HepG2 (cell line): ENCODE measurements around the gene PRKAG3. TPM values are rescaled to one million over a fixed set of nuclear protein-coding genes. Genes with fewer than 3 reads are reported as not detected.

Experiments
- ATAC-seq: fragments of 200-7000 bp; cut with Tn5 transposase; 3 replicates; pipeline ENCODE4 v1.9.1; 2020; ENCODE audit warnings: mild to moderate bottlenecking, moderate library complexity
- BruUV-seq: library from RNA; stranded (reverse); fragments of 400-500 nt; replicated peaks from 2 replicates; lab custom pipeline; 2021; lab: Mats Ljungman, UMichigan
- CTCF ChIA-PET: fragments of 300-600 bp; formaldehyde crosslinking; extraction: SDS; loops from one replicate; lab custom pipeline; 2021; ENCODE audit warnings: low total read pairs, inconsistent platforms, low intra/inter-chr PET ratio; lab: Yijun Ruan, JAX
- POLR2A ChIA-PET: fragments of 350-600 bp; sonication (Branson Sonifier 250); formaldehyde crosslinking; loops from one replicate; lab custom pipeline; 2020; ENCODE audit warnings: antibody characterized with exemption, inconsistent platforms; lab: Yijun Ruan, JAX
- DNase-seq: peaks from one replicate; pipeline ENCODE4 v3.0.0-alpha.2; 2015; ENCODE audit warnings: low spot score
- FAIRE-seq: peaks from 3 replicates; lab custom pipeline; 2011; peaks lifted over from hg19 to GRCh38; lab: Jason Lieb, UNC
- H2AFZ ChIP-seq: one replicate; pipeline ENCODE4 v1.6.1; 2011; ENCODE audit warnings: low read length, inconsistent platforms
- H3K27ac ChIP-seq: fragments of 300-600 bp; 3 replicates; pipeline ENCODE4 v1.8.0; 2011; ENCODE audit warnings: mixed run types, mild to moderate bottlenecking, mixed read lengths, low read length, inconsistent platforms; ENCODE audit not compliant: insufficient read depth; ENCODE audit errors: extremely low read length
- H3K27me3 ChIP-seq, 2 experiments: fragments of 200-600 bp in 1 of 2; 2 replicates in 1 of 2; 3 replicates in 1 of 2; pipeline versions ENCODE4 v1.6.0 to v1.8.0; 2011; ENCODE audit warnings: low read length in 2 of 2, mild to moderate bottlenecking in 2 of 2, moderate library complexity in 2 of 2, inconsistent platforms in 1 of 2; ENCODE audit not compliant: insufficient read depth in 2 of 2, control insufficient read depth in 1 of 2
- H3K36me3 ChIP-seq, 2 experiments: fragments of 200-600 bp in 1 of 2; replicated peaks in 1 of 2; 2 replicates in 1 of 2; 3 replicates in 1 of 2; pipeline versions ENCODE4 v1.5.1 to v1.8.0; 2011; ENCODE audit warnings: low read length in 2 of 2, inconsistent platforms in 1 of 2; ENCODE audit not compliant: insufficient read depth in 2 of 2, control insufficient read depth in 1 of 2
- H3K4me1 ChIP-seq: 2 replicates; pipeline ENCODE4 v1.5.1; 2012; ENCODE audit warnings: low read length, inconsistent platforms; ENCODE audit not compliant: insufficient read depth
- H3K4me2 ChIP-seq: 2 replicates; pipeline ENCODE4 v1.6.0; 2011; ENCODE audit warnings: low read depth, low read length, inconsistent platforms
- H3K4me3 ChIP-seq, 3 experiments: fragments of 200-600 bp in 1 of 3; sonication (generic), shearing (Covaris generic) in 1 of 3; replicated peaks in 1 of 3; 2 replicates each; pipeline ENCODE4 v1.5.1; 2011 to 2016; ENCODE audit warnings: low read length in 3 of 3, inconsistent platforms in 2 of 3, low read depth in 2 of 3, mild to moderate bottlenecking in 2 of 3, control low read depth in 1 of 3, mixed read lengths in 1 of 3; ENCODE audit not compliant: insufficient read depth in 1 of 3
- H3K79me2 ChIP-seq: one replicate; pipeline ENCODE4 v1.6.1; 2011; ENCODE audit warnings: low read length, inconsistent platforms; ENCODE audit not compliant: insufficient read depth
- H3K9ac ChIP-seq: 2 replicates; pipeline ENCODE4 v1.6.0; 2011; ENCODE audit warnings: mild to moderate bottlenecking, low read depth, low read length, inconsistent platforms; ENCODE audit not compliant: insufficient read depth
- H3K9me3 ChIP-seq: 2 replicates; pipeline ENCODE4 v1.5.1; 2012; ENCODE audit warnings: mild to moderate bottlenecking, low read length
- H4K20me1 ChIP-seq: 2 replicates; pipeline ENCODE4 v1.6.0; 2011; ENCODE audit warnings: inconsistent platforms, mild to moderate bottlenecking, low read length, moderate library complexity; ENCODE audit not compliant: insufficient read depth
- BORCS8-MEF2B ChIP-seq: sonication (generic); formaldehyde crosslinking; IDR thresholded peaks from 2 replicates; pipeline ENCODE4 v1.8.0; 2022; ENCODE audit warnings: mild to moderate bottlenecking, missing genetic modification reagents
- FOXM1 ChIP-seq: sonication (generic); formaldehyde crosslinking; IDR thresholded peaks from 2 replicates; pipeline ENCODE4 v1.5.0; 2020; ENCODE audit warnings: missing genetic modification reagents
- HMG20A ChIP-seq: IDR thresholded peaks from 2 replicates; pipeline ENCODE4 v1.6.1; 2016; ENCODE audit warnings: borderline replicate concordance
- MYNN ChIP-seq: sonication (generic); formaldehyde crosslinking; IDR thresholded peaks from 2 replicates; pipeline ENCODE4 v1.4.0; 2020; ENCODE audit warnings: mild to moderate bottlenecking, low read depth, missing genetic modification reagents
- NCOR1 ChIP-seq: fragments of 200-600 bp; sonication (generic); IDR thresholded peaks from 2 replicates; pipeline ENCODE4 v1.7.0; 2017; ENCODE audit warnings: antibody characterized with exemption, low read length, borderline replicate concordance
- PAF1 ChIP-seq: IDR thresholded peaks from 2 replicates; pipeline ENCODE4 v1.6.1; 2016; ENCODE audit warnings: missing genetic modification reagents, missing compliant biosample characterization
- PTBP1 ChIP-seq: fragments of 200-400 bp; formaldehyde crosslinking; IDR thresholded peaks from 2 replicates; pipeline ENCODE4 v1.6.1; 2018; ENCODE audit warnings: low read length, low read depth; ENCODE audit not compliant: poor library complexity, severe bottlenecking
- SMARCC2 ChIP-seq: fragments of 450-650 bp; IDR thresholded peaks from 2 replicates; pipeline ENCODE4 v1.6.1; 2017; ENCODE audit warnings: antibody characterized with exemption, mild to moderate bottlenecking
- STAT6 ChIP-seq: sonication (generic); formaldehyde crosslinking; IDR thresholded peaks from 2 replicates; pipeline ENCODE4 v1.4.0; 2020; ENCODE audit warnings: missing genetic modification reagents, mild to moderate bottlenecking, borderline replicate concordance
- TBL1XR1 ChIP-seq: fragments of 150-350 bp; IDR thresholded peaks from 2 replicates; pipeline ENCODE4 v1.6.1; 2014; ENCODE audit warnings: borderline replicate concordance, low read length; ENCODE audit not compliant: partially characterized antibody
- XBP1 ChIP-seq: sonication (generic); formaldehyde crosslinking; IDR thresholded peaks from 2 replicates; pipeline ENCODE4 v1.5.0; 2020; ENCODE audit warnings: missing genetic modification reagents
- ZFP36L2 ChIP-seq: sonication (generic); formaldehyde crosslinking; IDR thresholded peaks from 2 replicates; pipeline ENCODE4 v1.4.0; 2020; ENCODE audit warnings: missing genetic modification reagents
- ZNF331 ChIP-seq: sonication (generic); formaldehyde crosslinking; IDR thresholded peaks from 2 replicates; pipeline ENCODE4 v1.4.0; 2020; ENCODE audit warnings: missing genetic modification reagents
- ZNF776 ChIP-seq: sonication (generic); formaldehyde crosslinking; IDR thresholded peaks from 2 replicates; pipeline ENCODE4 v1.4.0; 2020; ENCODE audit warnings: mild to moderate bottlenecking, missing genetic modification reagents
- WGBS: methylation state at CpG from one replicate; pipeline ENCODE4 v1.1.6; 2017; ENCODE audit warnings: low lambda C conversion rate; 5-methylcytosine and 5-hydroxymethylcytosine counted together
- in situ Hi-C: cut with HindIII; loops from 2 replicates; pipeline ENCODE4 v1.10.0; 2017; ENCODE audit warnings: low pct_unique_long_range_greater_than_20kb; ENCODE audit not compliant: extremely low pct_ligation_motif_present
- intact Hi-C: fragments of 100-400 bp; cut with micrococcal nuclease; formaldehyde crosslinking; loops from one replicate; pipeline ENCODE4 v1.10.0; 2022; ENCODE audit not compliant: unreplicated experiment
- polyA plus RNA-seq, 8 experiments: library from polyadenylated mRNA; depleted of rRNA in 3 of 8; stranded (reverse) in 7 of 8; unstranded in 1 of 8; fragments of >200 nt; fragmentation: Illumina TruSeq in 4 of 8; extraction: Trizol in 4 of 8; gene quantifications; 2 replicates each; pipeline versions ENCODE4 v1.2.1 to v1.2.3, GENCODE V29; 2011 to 2016; ENCODE audit warnings: low read depth in 4 of 8, missing spikeins in 1 of 8, mixed read lengths in 1 of 8; ENCODE audit not compliant: insufficient read depth in 1 of 8
- total RNA-seq, 5 experiments: library from RNA; depleted of rRNA; stranded (reverse); fragments of >200 nt; fragmentation: Illumina TruSeq; extraction: Trizol; gene quantifications; 2 replicates each; pipeline ENCODE4 v1.2.3, GENCODE V29; 2016; ENCODE audit warnings: low read depth in 1 of 5
- TF ChIP-seq, protein P1 (sequence below): sonication (generic); formaldehyde crosslinking; IDR thresholded peaks from 2 replicates; pipeline ENCODE4 v1.5.1; 2020; ENCODE audit warnings: missing genetic modification reagents, mild to moderate bottlenecking, borderline replicate concordance
- TF ChIP-seq, protein P2 (sequence below): IDR thresholded peaks from 2 replicates; pipeline ENCODE4 v1.6.1; 2012; ENCODE audit warnings: low read depth, low read length, improper control_type of control experiment

PRKAG3 gene
- total and polyA plus RNA-seq, 2 of the 13 experiments (the other 11 are each of a cell fraction or from before 2014, with no cell fraction given) = not detected

- Histone ChIP-seq H3K4me3 (no peak overlapping the region), H3K9me3 (no peaks in the 10 kb centered on the region), H3K27ac (no peak overlapping the region), H3K4me2 (no peak overlapping the region), H2AFZ (no peak overlapping the region), H3K79me2 (no peaks in the 10 kb centered on the region), H4K20me1 (no peaks in the 10 kb centered on the region), H3K9ac (no peak overlapping the region), H3K4me1 (peaks cover 9% of the 10 kb centered on the region), H3K27me3 (no peaks in the 10 kb centered on the region), H3K36me3 (peaks cover 41 to 79% of the 10 kb centered on the region in 2 experiments)
- DNase-seq (no peak), FAIRE-seq (no peak), ATAC-seq (no peak)
- TF ChIP-seq STAT6 (no peak), FOXM1 (CRISPR knock-in tag) (no peak), ZNF776 (CRISPR knock-in tag) (no peak), ZFP36L2 (CRISPR knock-in tag) (no peak), MYNN (no peak), NCOR1 (no peak), HMG20A (no peak), TBL1XR1 (no peak), SMARCC2 (no peak), PTBP1 (no peak), PAF1 (no peak), BORCS8-MEF2B (CRISPR knock-in tag) (no peak), XBP1 (no peak), ZNF331 (no peak)
- TF ChIP-seq, protein P1, sequence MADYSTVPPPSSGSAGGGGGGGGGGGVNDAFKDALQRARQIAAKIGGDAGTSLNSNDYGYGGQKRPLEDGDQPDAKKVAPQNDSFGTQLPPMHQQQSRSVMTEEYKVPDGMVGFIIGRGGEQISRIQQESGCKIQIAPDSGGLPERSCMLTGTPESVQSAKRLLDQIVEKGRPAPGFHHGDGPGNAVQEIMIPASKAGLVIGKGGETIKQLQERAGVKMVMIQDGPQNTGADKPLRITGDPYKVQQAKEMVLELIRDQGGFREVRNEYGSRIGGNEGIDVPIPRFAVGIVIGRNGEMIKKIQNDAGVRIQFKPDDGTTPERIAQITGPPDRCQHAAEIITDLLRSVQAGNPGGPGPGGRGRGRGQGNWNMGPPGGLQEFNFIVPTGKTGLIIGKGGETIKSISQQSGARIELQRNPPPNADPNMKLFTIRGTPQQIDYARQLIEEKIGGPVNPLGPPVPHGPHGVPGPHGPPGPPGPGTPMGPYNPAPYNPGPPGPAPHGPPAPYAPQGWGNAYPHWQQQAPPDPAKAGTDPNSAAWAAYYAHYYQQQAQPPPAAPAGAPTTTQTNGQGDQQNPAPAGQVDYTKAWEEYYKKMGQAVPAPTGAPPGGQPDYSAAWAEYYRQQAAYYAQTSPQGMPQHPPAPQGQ (CRISPR knock-in tag) = no peak
- TF ChIP-seq, protein P2, sequence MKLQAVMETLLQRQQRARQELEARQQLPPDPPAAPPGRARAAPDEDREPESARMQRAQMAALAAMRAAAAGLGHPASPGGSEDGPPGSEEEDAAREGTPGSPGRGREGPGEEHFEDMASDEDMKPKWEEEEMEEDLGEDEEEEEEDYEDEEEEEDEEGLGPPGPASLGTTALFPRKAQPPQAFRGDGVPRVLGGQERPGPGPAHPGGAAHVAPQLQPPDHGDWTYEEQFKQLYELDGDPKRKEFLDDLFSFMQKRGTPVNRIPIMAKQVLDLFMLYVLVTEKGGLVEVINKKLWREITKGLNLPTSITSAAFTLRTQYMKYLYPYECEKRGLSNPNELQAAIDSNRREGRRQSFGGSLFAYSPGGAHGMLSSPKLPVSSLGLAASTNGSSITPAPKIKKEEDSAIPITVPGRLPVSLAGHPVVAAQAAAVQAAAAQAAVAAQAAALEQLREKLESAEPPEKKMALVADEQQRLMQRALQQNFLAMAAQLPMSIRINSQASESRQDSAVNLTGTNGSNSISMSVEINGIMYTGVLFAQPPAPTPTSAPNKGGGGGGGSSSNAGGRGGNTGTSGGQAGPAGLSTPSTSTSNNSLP = no peak
- 91% methylated on average over 5 of the region's 5 CpGs for WGBS
- POLR2A ChIA-PET = interaction anchor here (1.1 to 1.7 kb wide), 2 partner anchors 33 to 34 kb away, joined by 4 read pairs; partner anchors contain the start of gene CYP27A1
- BruUV-seq = no TSS peak
- CTCF ChIA-PET = no interaction called here
- intact Hi-C loops = no loop called here
- in situ Hi-C loops = no loop called here
Observed at GRCh38 chr2:218815244-218815637, 16.4 kb downstream of the PRKAG3 start.
